ENCODE data around the gene RTTN.
A peak's percentile ranks its signal among the peaks of the same experiment; 100 is the strongest.
"Not testable (repeated sequence)": the region's sequence is repeated elsewhere in the genome, so short reads cannot be mapped to it uniquely, and the experiment has no call there.

Gene RTTN

GRCh38 chr18:70246061-70246466 lies 40.6 kb upstream of the RTTN start:
- Histone ChIP-seq H2BK120ac (ENCODE audit: low read depth, low read length) (no peak overlapping the region), H3K9me3 (ENCODE audit: control insufficient read depth, low read length) (no peaks in the 10 kb centered on the region)
- WGBS = 68% methylated on average over 4 of the region's 4 CpGs

GRCh38 chr18:70243131-70243929 lies 37.8 kb upstream of the RTTN start:
- H4K8ac ChIP-seq (ENCODE audit: low read length) = no peak overlapping the region
- H3K27ac ChIP-seq (ENCODE audit: low read length, poor library complexity, severe bottlenecking) = no peak overlapping the region
- no peaks in the 10 kb centered on the region for H3K79me1 ChIP-seq (replicated peaks; ENCODE audit: low read length, poor library complexity, severe bottlenecking)
- no peak overlapping the region for H2BK12ac ChIP-seq (ENCODE audit: low read length in 2 of 2)
- H3K23ac ChIP-seq (ENCODE audit: low read length in 2 of 2) = no peak overlapping the region
- H2BK5ac ChIP-seq (ENCODE audit: low read depth, low read length, poor library complexity, severe bottlenecking) = no peak overlapping the region
- DNase-seq = no peak
- no peaks in the 10 kb centered on the region for H3K4me1 ChIP-seq (ENCODE audit: control insufficient read depth, insufficient read depth, low read depth, low read length)
- H3K14ac ChIP-seq (ENCODE audit: low read length in 2 of 2) = no peak overlapping the region
- no peaks in the 10 kb centered on the region for H3K9me3 ChIP-seq (ENCODE audit: control insufficient read depth, low read length)
- H2AK5ac ChIP-seq (ENCODE audit: low read length, severe bottlenecking) = no peak overlapping the region
- H3K27me3 ChIP-seq (ENCODE audit: control insufficient read depth in 1 of 2, insufficient read depth in 1 of 2, low read length in 2 of 2) = no peaks in the 10 kb centered on the region
- H2BK15ac ChIP-seq (ENCODE audit: low read depth, poor library complexity, severe bottlenecking) = no peak overlapping the region
- WGBS = 80% methylated on average over 7 of the region's 13 CpGs
- H3K18ac ChIP-seq (ENCODE audit: low read depth in 1 of 2, low read length in 2 of 2) = no peak overlapping the region
- no peaks in the 10 kb centered on the region for H3K36me3 ChIP-seq (ENCODE audit: control insufficient read depth in 1 of 2, insufficient read depth in 2 of 2, low read depth in 1 of 2, low read length in 2 of 2)
- no peak overlapping the region for H3K9ac ChIP-seq (ENCODE audit: low read length)
- H3K4me3 ChIP-seq (ENCODE audit: insufficient read depth in 1 of 2, low read depth in 1 of 2, low read length in 2 of 2) = no peak overlapping the region
- no peak overlapping the region for H2BK120ac ChIP-seq (ENCODE audit: low read depth, low read length)
- H3K4me2 ChIP-seq (ENCODE audit: low read length, poor library complexity, severe bottlenecking) = no peak overlapping the region
- no peak overlapping the region for H4K91ac ChIP-seq (ENCODE audit: low read length)
- H3K4ac ChIP-seq (ENCODE audit: low read depth in 1 of 2, low read length in 2 of 2) = no peak overlapping the region
- no peak overlapping the region for H2AFZ ChIP-seq (ENCODE audit: low read depth, low read length)

More at GRCh38 chr18:70246061-70246466, 40.6 kb upstream of the RTTN start:
- no peak overlapping the region for H2BK5ac ChIP-seq (ENCODE audit: low read depth, low read length, poor library complexity, severe bottlenecking)
- no peak overlapping the region for H2BK12ac ChIP-seq (ENCODE audit: low read length in 2 of 2)
- no peak overlapping the region for H4K8ac ChIP-seq (ENCODE audit: low read length)
- H3K9ac ChIP-seq (ENCODE audit: low read length) = peak overlapping the region; percentile 53
- H3K4ac ChIP-seq (ENCODE audit: low read depth in 1 of 2, low read length in 2 of 2) = no peak overlapping the region
- no peaks in the 10 kb centered on the region for H3K79me1 ChIP-seq (replicated peaks; ENCODE audit: low read length, poor library complexity, severe bottlenecking)
- no peak overlapping the region for H2AFZ ChIP-seq (ENCODE audit: low read depth, low read length)
- H3K27ac ChIP-seq (ENCODE audit: low read length, poor library complexity, severe bottlenecking) = no peak overlapping the region
- no peak overlapping the region for H2BK15ac ChIP-seq (ENCODE audit: low read depth, poor library complexity, severe bottlenecking)
- H3K4me2 ChIP-seq (ENCODE audit: low read length, poor library complexity, severe bottlenecking) = no peak overlapping the region
- H3K27me3 ChIP-seq (ENCODE audit: control insufficient read depth in 1 of 2, insufficient read depth in 1 of 2, low read length in 2 of 2) = no peaks in the 10 kb centered on the region
- H3K23ac ChIP-seq (ENCODE audit: low read length in 2 of 2) = no peak overlapping the region
- peak overlapping the region in 1 of 2 experiments; percentile 60 for H3K4me3 ChIP-seq (ENCODE audit: insufficient read depth in 1 of 2, low read depth in 1 of 2, low read length in 2 of 2)
- H3K18ac ChIP-seq (ENCODE audit: low read depth in 1 of 2, low read length in 2 of 2) = no peak overlapping the region
- no peak overlapping the region for H2AK5ac ChIP-seq (ENCODE audit: low read length, severe bottlenecking)
- H3K36me3 ChIP-seq (ENCODE audit: control insufficient read depth in 1 of 2, insufficient read depth in 2 of 2, low read depth in 1 of 2, low read length in 2 of 2) = no peaks in the 10 kb centered on the region
- H3K4me1 ChIP-seq (ENCODE audit: control insufficient read depth, insufficient read depth, low read depth, low read length) = peaks cover 1% of the 10 kb centered on the region
- no peak for DNase-seq
- H4K91ac ChIP-seq (ENCODE audit: low read length) = no peak overlapping the region
- no peak overlapping the region for H3K14ac ChIP-seq (ENCODE audit: low read length in 2 of 2)

DNA sequence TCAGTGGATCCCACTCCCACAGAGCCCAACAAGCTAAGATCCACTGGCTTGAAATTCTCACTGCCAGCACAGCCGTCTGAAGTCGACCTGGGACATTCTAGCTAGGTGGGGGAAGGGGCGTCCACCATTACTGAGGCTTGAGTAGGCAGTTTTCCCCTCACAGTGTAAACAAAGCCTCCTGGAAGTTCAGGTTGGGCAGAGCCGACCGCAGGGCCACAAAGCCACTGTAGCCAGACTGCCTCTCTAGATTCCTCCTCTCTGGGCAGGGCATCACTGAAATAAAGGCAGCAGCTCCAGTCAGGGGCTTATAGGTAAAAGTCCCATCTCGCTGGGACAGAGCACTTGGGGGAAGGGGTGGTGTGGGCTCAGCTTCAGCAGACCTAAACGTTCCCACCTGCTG lies 31.4 kb upstream of the RTTN start:
- DNase-seq; H3K79me1 ChIP-seq (replicated peaks; ENCODE audit: low read length, poor library complexity, severe bottlenecking); H3K4me2 ChIP-seq (ENCODE audit: low read length, poor library complexity, severe bottlenecking); H2BK15ac ChIP-seq (ENCODE audit: low read depth, poor library complexity, severe bottlenecking); H2AFZ ChIP-seq (ENCODE audit: low read depth, low read length); H3K9me3 ChIP-seq (ENCODE audit: control insufficient read depth, low read length); H3K18ac ChIP-seq (ENCODE audit: low read depth in 1 of 2, low read length in 2 of 2); H2BK5ac ChIP-seq (ENCODE audit: low read depth, low read length, poor library complexity, severe bottlenecking); H3K27me3 ChIP-seq (ENCODE audit: control insufficient read depth in 1 of 2, insufficient read depth in 1 of 2, low read length in 2 of 2); H3K23ac ChIP-seq (ENCODE audit: low read length in 2 of 2); H3K27ac ChIP-seq (ENCODE audit: low read length, poor library complexity, severe bottlenecking); H3K4me1 ChIP-seq (ENCODE audit: control insufficient read depth, insufficient read depth, low read depth, low read length); H3K36me3 ChIP-seq (ENCODE audit: control insufficient read depth in 1 of 2, insufficient read depth in 2 of 2, low read depth in 1 of 2, low read length in 2 of 2); H2BK120ac ChIP-seq (ENCODE audit: low read depth, low read length); H2BK12ac ChIP-seq (ENCODE audit: low read length in 2 of 2); H4K91ac ChIP-seq (ENCODE audit: low read length); H3K9ac ChIP-seq (ENCODE audit: low read length); H2AK5ac ChIP-seq (ENCODE audit: low read length, severe bottlenecking); H3K4me3 ChIP-seq (ENCODE audit: insufficient read depth in 1 of 2, low read depth in 1 of 2, low read length in 2 of 2); H3K14ac ChIP-seq (ENCODE audit: low read length in 2 of 2); H4K8ac ChIP-seq (ENCODE audit: low read length); H3K4ac ChIP-seq (ENCODE audit: low read depth in 1 of 2, low read length in 2 of 2): not testable (repeated sequence)
- 69% methylated on average over 7 of the region's 7 CpGs for WGBS

GRCh38 chr18:70235478-70235877 lies 30.0 kb upstream of the RTTN start:
- no peak overlapping the region for H2AK5ac ChIP-seq (ENCODE audit: low read length, severe bottlenecking)
- H2BK120ac ChIP-seq (ENCODE audit: low read depth, low read length) = no peak overlapping the region
- H3K18ac ChIP-seq (ENCODE audit: low read depth in 1 of 2, low read length in 2 of 2) = no peak overlapping the region
- no peak overlapping the region for H3K4me3 ChIP-seq (ENCODE audit: insufficient read depth in 1 of 2, low read depth in 1 of 2, low read length in 2 of 2)
- WGBS = 91% methylated on average over 4 of the region's 5 CpGs
- H3K9me3 ChIP-seq (ENCODE audit: control insufficient read depth, low read length) = no peaks in the 10 kb centered on the region
- H4K91ac ChIP-seq (ENCODE audit: low read length) = no peak overlapping the region
- H3K4ac ChIP-seq (ENCODE audit: low read depth in 1 of 2, low read length in 2 of 2) = no peak overlapping the region
- no peak overlapping the region for H3K4me2 ChIP-seq (ENCODE audit: low read length, poor library complexity, severe bottlenecking)
- H3K27ac ChIP-seq (ENCODE audit: low read length, poor library complexity, severe bottlenecking) = no peak overlapping the region
- peak overlapping the region in 1 of 2 experiments; percentile 3 for H3K23ac ChIP-seq (ENCODE audit: low read length in 2 of 2)
- no peaks in the 10 kb centered on the region for H3K36me3 ChIP-seq (ENCODE audit: control insufficient read depth in 1 of 2, insufficient read depth in 2 of 2, low read depth in 1 of 2, low read length in 2 of 2)
- H3K79me1 ChIP-seq (replicated peaks; ENCODE audit: low read length, poor library complexity, severe bottlenecking) = no peaks in the 10 kb centered on the region
- H4K8ac ChIP-seq (ENCODE audit: low read length) = peak overlapping the region; percentile 4
- H2BK12ac ChIP-seq (ENCODE audit: low read length in 2 of 2) = peak overlapping the region in 1 of 2 experiments; percentile 20
- no peak overlapping the region for H3K9ac ChIP-seq (ENCODE audit: low read length)
- no peak overlapping the region for H2BK5ac ChIP-seq (ENCODE audit: low read depth, low read length, poor library complexity, severe bottlenecking)
- H2AFZ ChIP-seq (ENCODE audit: low read depth, low read length) = no peak overlapping the region
- DNase-seq = no peak
- no peaks in the 10 kb centered on the region for H3K27me3 ChIP-seq (ENCODE audit: control insufficient read depth in 1 of 2, insufficient read depth in 1 of 2, low read length in 2 of 2)
- H2BK15ac ChIP-seq (ENCODE audit: low read depth, poor library complexity, severe bottlenecking) = no peak overlapping the region
- peaks cover 7% of the 10 kb centered on the region for H3K4me1 ChIP-seq (ENCODE audit: control insufficient read depth, insufficient read depth, low read depth, low read length)
- no peak overlapping the region for H3K14ac ChIP-seq (ENCODE audit: low read length in 2 of 2)

Data from mesenchymal stem cell (in vitro differentiated cells and primary cell).